H1 (cell line): ENCODE data around the gene GPC3. TPM values are rescaled to one million over a fixed set of nuclear protein-coding genes. Genes with fewer than 3 reads are reported as not detected.

Experiments used
- CTCF ChIA-PET: fragments of 300-600 bp; sonication (Branson Sonifier 250); formaldehyde crosslinking; loops from one replicate; lab custom pipeline; 2021; ENCODE audit not compliant: partially characterized antibody; lab: Charles Lee
- POLR2A ChIA-PET: fragments of 300-600 bp; sonication (Branson Sonifier 250); formaldehyde crosslinking; loops from one replicate; lab custom pipeline; 2021; ENCODE audit warnings: inconsistent platforms; ENCODE audit not compliant: partially characterized antibody; lab: Charles Lee
- DNase-seq, 2 experiments: peaks; one replicate each; pipeline versions ENCODE4 v3.0.0 to v3.0.0-alpha.2; 2010 to 2022; ENCODE audit warnings: low spot score in 2 of 2, low read depth in 1 of 2, mixed read lengths in 1 of 2
- FAIRE-seq: peaks from 2 replicates; lab custom pipeline; 2011; peaks lifted over from hg19 to GRCh38; lab: Jason Lieb, UNC
- H2AFZ ChIP-seq: 2 replicates; pipeline ENCODE4 v1.8.1; 2012; ENCODE audit warnings: low read length, inconsistent platforms
- H2AK5ac ChIP-seq: 2 replicates; pipeline ENCODE4 v1.6.1; 2013; ENCODE audit warnings: low read depth, low read length
- H2BK120ac ChIP-seq: replicated peaks from 2 replicates; pipeline ENCODE3; 2013; ENCODE audit warnings: low read depth, low read length, inconsistent platforms
- H2BK12ac ChIP-seq: 2 replicates; pipeline ENCODE4 v1.6.1; 2013; ENCODE audit warnings: low read depth, low read length
- H2BK15ac ChIP-seq: 2 replicates; pipeline ENCODE4 v1.6.1; 2013; ENCODE audit warnings: low read length
- H2BK20ac ChIP-seq: 2 replicates; pipeline ENCODE4 v1.6.1; 2013; ENCODE audit warnings: low read length
- H2BK5ac ChIP-seq: 2 replicates; pipeline ENCODE4 v1.6.1; 2013; ENCODE audit warnings: low read depth, low read length
- H3K14ac ChIP-seq: 2 replicates; pipeline ENCODE4 v1.6.1; 2013; ENCODE audit warnings: inconsistent platforms; ENCODE audit not compliant: insufficient read length
- H3K18ac ChIP-seq: 2 replicates; pipeline ENCODE4 v1.6.1; 2013; ENCODE audit warnings: low read length; ENCODE audit errors: extremely low read depth
- H3K23ac ChIP-seq: 2 replicates; pipeline ENCODE4 v1.6.1; 2013; ENCODE audit warnings: inconsistent platforms; ENCODE audit not compliant: insufficient read length
- H3K23me2 ChIP-seq: 2 replicates; pipeline ENCODE4 v1.6.1; 2013; ENCODE audit warnings: low read depth, low read length
- H3K27ac ChIP-seq: 2 replicates; pipeline ENCODE4 v1.6.1; 2011; ENCODE audit warnings: low read depth, low read length, inconsistent platforms
- H3K27me3 ChIP-seq, 4 experiments: replicated peaks in 1 of 4; 1 replicate in 1 of 4; 2 replicates in 3 of 4; pipeline versions ENCODE4 v1.6.1 to v1.8.1; 2011 to 2013; ENCODE audit warnings: low read length in 3 of 4, mild to moderate bottlenecking in 3 of 4, inconsistent platforms in 2 of 4, mixed read lengths in 2 of 4, moderate library complexity in 1 of 4; ENCODE audit not compliant: control insufficient read depth in 3 of 4, insufficient read depth in 3 of 4; ENCODE audit errors: extremely low read depth in 1 of 4
- H3K36me3 ChIP-seq, 4 experiments: 2 replicates each; pipeline versions ENCODE4 v1.6.1 to v1.8.1; 2011 to 2013; ENCODE audit warnings: mild to moderate bottlenecking in 4 of 4, low read length in 3 of 4, moderate library complexity in 2 of 4, control low read depth in 1 of 4, inconsistent platforms in 1 of 4; ENCODE audit not compliant: insufficient read depth in 4 of 4, control insufficient read depth in 2 of 4
- H3K4ac ChIP-seq: replicated peaks from 2 replicates; pipeline ENCODE3; 2013; ENCODE audit warnings: low read length, low read depth, mixed read lengths, inconsistent platforms; ENCODE audit not compliant: insufficient read length
- H3K4me1 ChIP-seq, 4 experiments: replicated peaks in 1 of 4; 1 replicate in 1 of 4; 2 replicates in 3 of 4; pipeline versions ENCODE4 v1.6.1 to v1.8.1; 2011 to 2013; ENCODE audit warnings: low read length in 3 of 4, inconsistent platforms in 2 of 4, mixed read lengths in 1 of 4; ENCODE audit not compliant: insufficient read depth in 4 of 4, control insufficient read depth in 3 of 4
- H3K4me2 ChIP-seq, 2 experiments: 2 replicates each; pipeline versions ENCODE4 v1.6.1 to v1.8.1; 2011 to 2013; ENCODE audit warnings: low read depth in 2 of 2, low read length in 2 of 2, control low read depth in 1 of 2, inconsistent platforms in 1 of 2, mild to moderate bottlenecking in 1 of 2; ENCODE audit not compliant: insufficient read depth in 1 of 2
- H3K4me3 ChIP-seq, 4 experiments: fragments of 200-600, 300-600 bp in 1 of 4; sonication (generic), shearing (Covaris generic), sonication (Bioruptor Twin) in 1 of 4; 2 replicates each; pipeline versions ENCODE4 v1.5.1 to v1.8.1; 2011 to 2016; ENCODE audit warnings: low read length in 4 of 4, low read depth in 3 of 4, control low read depth in 2 of 4, inconsistent platforms in 2 of 4, mild to moderate bottlenecking in 2 of 4, mixed read lengths in 1 of 4, moderate library complexity in 1 of 4; ENCODE audit not compliant: insufficient read depth in 2 of 4; ENCODE audit errors: extremely low read depth in 1 of 4
- H3K56ac ChIP-seq: replicated peaks from 2 replicates; pipeline ENCODE3; 2013; ENCODE audit warnings: low read depth, mild to moderate bottlenecking, mixed read lengths, low read length, inconsistent platforms; ENCODE audit not compliant: insufficient read length
- H3K79me1 ChIP-seq: 2 replicates; pipeline ENCODE4 v1.6.1; 2013; ENCODE audit warnings: low read depth, low read length, control low read depth
- H3K79me2 ChIP-seq, 2 experiments: 2 replicates each; pipeline versions ENCODE4 v1.6.1 to v1.8.1; 2012 to 2013; ENCODE audit warnings: low read length in 2 of 2, mild to moderate bottlenecking in 2 of 2, inconsistent platforms in 1 of 2; ENCODE audit not compliant: insufficient read depth in 2 of 2, control insufficient read depth in 1 of 2
- H3K9ac ChIP-seq, 4 experiments: replicated peaks in 1 of 4; 1 replicate in 1 of 4; 2 replicates in 3 of 4; pipeline versions ENCODE4 v1.6.1 to v1.8.1; 2011 to 2013; ENCODE audit warnings: low read depth in 3 of 4, low read length in 3 of 4, control low read depth in 2 of 4, mild to moderate bottlenecking in 2 of 4, moderate library complexity in 2 of 4, inconsistent platforms in 1 of 4; ENCODE audit errors: extremely low read depth in 1 of 4
- H3K9me3 ChIP-seq, 2 experiments: 2 replicates each; pipeline versions ENCODE4 v1.6.1 to v1.8.1; 2012 to 2013; ENCODE audit warnings: mild to moderate bottlenecking in 2 of 2, moderate library complexity in 2 of 2, control low read depth in 1 of 2, inconsistent platforms in 1 of 2, low read depth in 1 of 2, low read length in 1 of 2, mixed read lengths in 1 of 2; ENCODE audit not compliant: insufficient read depth in 2 of 2
- H4K20me1 ChIP-seq, 2 experiments: replicated peaks in 1 of 2; 2 replicates each; pipeline versions ENCODE3 to v1.8.1; 2011 to 2013; ENCODE audit warnings: inconsistent platforms in 2 of 2, low read length in 2 of 2, mild to moderate bottlenecking in 1 of 2; ENCODE audit not compliant: insufficient read depth in 2 of 2, control insufficient read depth in 1 of 2
- H4K5ac ChIP-seq: 2 replicates; pipeline ENCODE4 v1.6.1; 2013; ENCODE audit warnings: low read length, low read depth, mixed read lengths, inconsistent platforms; ENCODE audit not compliant: insufficient read length
- H4K8ac ChIP-seq: 2 replicates; pipeline ENCODE4 v1.8.0; 2013; ENCODE audit warnings: mild to moderate bottlenecking, moderate library complexity, low read length, inconsistent platforms; ENCODE audit not compliant: insufficient read depth; ENCODE audit errors: extremely low read depth
- H4K91ac ChIP-seq: replicated peaks from 2 replicates; pipeline ENCODE3; 2013; ENCODE audit warnings: low read length, mixed read lengths, inconsistent platforms; ENCODE audit not compliant: insufficient read length
- WGBS, 2 experiments: shearing (Covaris generic) in 1 of 2; methylation state at CpG; one replicate each; pipeline versions ENCODE4 v1.1.6 to v1.1.7; 2013 to 2015; ENCODE audit warnings: low lambda C conversion rate in 2 of 2, mixed read lengths in 2 of 2, inconsistent platforms in 1 of 2, low coverage in 1 of 2, missing lambda C conversion rate in 1 of 2; ENCODE audit not compliant: insufficient replicate concordance in 2 of 2, insufficient coverage in 1 of 2, insufficient read length in 1 of 2; ENCODE audit errors: extremely low coverage in 1 of 2, missing lambda C conversion rate in 1 of 2; 5-methylcytosine and 5-hydroxymethylcytosine counted together
- polyA plus RNA-seq, 7 experiments: library from polyadenylated mRNA; depleted of rRNA in 3 of 7; stranded (reverse) in 5 of 7; unstranded in 2 of 7; fragments of >200 nt in 5 of 7; fragments of 200-250 nt in 2 of 7; gene quantifications; 1 replicate in 5 of 7; 2 replicates in 1 of 7; 4 replicates in 1 of 7; pipeline versions ENCODE4 v1.2.1 to v1.2.3, GENCODE V29; 2011 to 2013; ENCODE audit warnings: missing spikeins in 2 of 7, mixed read lengths in 2 of 7
- total RNA-seq: library from RNA; stranded (reverse); fragmentation: NEBNext Ultra II Directional; extraction: Animal tissue kit (Norgen Biotek cat#: 25700); gene quantifications from 2 replicates; pipeline ENCODE4 v1.2.1, GENCODE V29; 2021

The GPC3 gene
- total and polyA plus RNA-seq, 2 of the 8 experiments (the other 6 are each of a cell fraction or from before 2014, with no cell fraction given): 64.8 to 71.9 TPM

- no peaks in the 10 kb centered on the region for H3K79me1 ChIP-seq
- no peak overlapping the region for H2AK5ac ChIP-seq
- H3K23ac ChIP-seq: no peak overlapping the region
- WGBS, 2 experiments: 91% methylated on average over 4 of the region's 4 CpGs; no CpG with 5 or more reads in 1 of the 2 experiments
- H4K91ac ChIP-seq: no peak overlapping the region
- H3K4me3 ChIP-seq: no peak overlapping the region
- H3K4me2 ChIP-seq: no peak overlapping the region
- no peaks in the 10 kb centered on the region for H3K27me3 ChIP-seq
- H2AFZ ChIP-seq: no peak overlapping the region
- H3K18ac ChIP-seq: no peak overlapping the region
- H3K56ac ChIP-seq: no peak overlapping the region
- CTCF ChIA-PET: interaction anchor here (1.4 kb wide), 1 partner anchor 34 kb away, joined by 3 read pairs; no protein-coding TSS in a partner anchor
- H4K20me1 ChIP-seq: no peaks in the 10 kb centered on the region
- no peaks in the 10 kb centered on the region for H3K36me3 ChIP-seq
- no peak overlapping the region for H4K8ac ChIP-seq
- no peak overlapping the region for H2BK15ac ChIP-seq
- no peak overlapping the region for H3K27ac ChIP-seq
- FAIRE-seq (peak; percentile 93), DNase-seq (no peak)
- H3K4me1 ChIP-seq: peaks cover 0 to 3% (median 0%) of the 10 kb centered on the region in 4 experiments; a peak in 2 of 7 replicates
- no peak overlapping the region for H3K14ac ChIP-seq
- H3K23me2 ChIP-seq: no peaks in the 10 kb centered on the region
- H2BK20ac ChIP-seq: no peak overlapping the region
- POLR2A ChIA-PET: no interaction called here
- no peaks in the 10 kb centered on the region for H3K9me3 ChIP-seq
- H2BK5ac ChIP-seq: no peak overlapping the region
- no peak overlapping the region for H2BK12ac ChIP-seq
- no peak overlapping the region for H4K5ac ChIP-seq
- no peak overlapping the region for H2BK120ac ChIP-seq
- no peak overlapping the region for H3K4ac ChIP-seq
- no peak overlapping the region for H3K9ac ChIP-seq
- H3K79me2 ChIP-seq: no peaks in the 10 kb centered on the region
These were observed 7.5 kb upstream of the GPC3 start for GRCh38 chrX:133992882-133993281.
